Fibroblast of skin of back (primary cell): ENCODE data around the gene ABCA13.
A peak's percentile ranks its signal among the peaks of the same experiment; 100 is the strongest.

Experiments used
- DNase-seq: peaks from one replicate; pipeline ENCODE4 v3.0.0-alpha.2; 2013

The ABCA13 gene

GRCh38 chr7:48525736-48526732, 354.8 kb downstream of the ABCA13 start:
- DNase-seq: no peak

- DNase-seq: no peak
Observed at GRCh38 chr7:48528646-48529045, 357.4 kb downstream of the ABCA13 start.

GRCh38 chr7:48537561-48537960, 366.3 kb downstream of the ABCA13 start:
- no peak for DNase-seq

GRCh38 chr7:48540746-48541145, 369.5 kb downstream of the ABCA13 start:
- DNase-seq: no peak

- DNase-seq: no peak
Observed at GRCh38 chr7:48548667-48549066, 377.4 kb downstream of the ABCA13 start.

GRCh38 chr7:48551652-48552051, 380.4 kb downstream of the ABCA13 start:
- no peak for DNase-seq

GRCh38 chr7:48563334-48563733, 392.1 kb downstream of the ABCA13 start:
- DNase-seq: no peak

GRCh38 chr7:48575516-48575915, 404.3 kb downstream of the ABCA13 start:
- no peak for DNase-seq

- no peak for DNase-seq
Observed at GRCh38 chr7:48587475-48587874, 416.2 kb downstream of the ABCA13 start.

- no peak for DNase-seq
Observed at GRCh38 chr7:48594349-48594748, 423.1 kb downstream of the ABCA13 start.

- DNase-seq: no peak
Observed at GRCh38 chr7:48595756-48596155, 424.5 kb downstream of the ABCA13 start.

- DNase-seq: no peak
Observed at GRCh38 chr7:48610705-48611104, 439.4 kb downstream of the ABCA13 start.

GRCh38 chr7:48611993-48612392, 440.7 kb downstream of the ABCA13 start:
- no peak for DNase-seq

GRCh38 chr7:48617508-48617907, 446.2 kb downstream of the ABCA13 start:
- no peak for DNase-seq

GRCh38 chr7:48617993-48618392, 446.7 kb downstream of the ABCA13 start:
- DNase-seq: no peak

GRCh38 chr7:48621076-48621475, 449.8 kb downstream of the ABCA13 start:
- DNase-seq: no peak

- DNase-seq: no peak
Observed at GRCh38 chr7:48627164-48627563, 455.9 kb downstream of the ABCA13 start.

GRCh38 chr7:48628793-48629349, 457.6 kb downstream of the ABCA13 start:
- no peak for DNase-seq

- no peak for DNase-seq
Observed at GRCh38 chr7:48634116-48634632, 462.9 kb downstream of the ABCA13 start.

GRCh38 chr7:48635796-48636195, 464.5 kb downstream of the ABCA13 start:
- DNase-seq: no peak

GRCh38 chr7:48636391-48637015, 465.2 kb downstream of the ABCA13 start:
- DNase-seq: peak; percentile 7

GRCh38 chr7:48637382-48637781, 466.1 kb downstream of the ABCA13 start:
- peak; percentile 57 for DNase-seq

- no peak for DNase-seq
Observed at GRCh38 chr7:48638041-48638440, 466.8 kb downstream of the ABCA13 start.
